DLD1 (cell line): ENCODE measurements around the gene YTHDF1.

Experiments
- in situ Hi-C: cut with HindIII; loops from 2 replicates; pipeline ENCODE4 v1.10.0; 2017; ENCODE audit warnings: low sequenced_read_pairs

The YTHDF1 gene

GRCh38 chr20:63186528-63187316 lies 29.2 kb downstream of the YTHDF1 start:
- in situ Hi-C loops = no loop called here

DNA sequence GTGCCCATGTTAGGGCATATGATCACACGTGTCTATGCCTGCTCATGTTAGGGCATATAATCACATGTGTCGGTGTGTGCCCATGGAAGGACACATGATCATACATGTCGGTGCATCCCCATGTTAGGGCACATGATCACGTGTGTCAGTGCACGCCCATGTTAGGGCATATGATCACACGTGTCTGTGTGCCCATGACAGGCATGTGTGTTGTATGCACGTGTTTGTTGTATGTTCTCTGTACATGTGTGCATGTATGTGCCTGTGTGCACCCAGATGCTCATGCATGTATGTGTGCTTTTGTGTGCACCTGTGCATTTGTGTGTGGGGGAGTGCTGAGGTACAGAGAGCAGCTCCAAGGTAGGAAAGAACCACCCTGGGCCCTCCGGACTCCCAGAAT lies 29.8 kb downstream of the YTHDF1 start:
- in situ Hi-C loops = no loop called here

GRCh38 chr20:63185215-63185796 lies 30.6 kb downstream of the YTHDF1 start:
- in situ Hi-C loops = no loop called here

- in situ Hi-C loops = no loop called here
These were observed 32.3 kb downstream of the YTHDF1 start for GRCh38 chr20:63183422-63184146.

- in situ Hi-C loops = no loop called here
These were observed 33.0 kb downstream of the YTHDF1 start for GRCh38 chr20:63182946-63183415.

DNA sequence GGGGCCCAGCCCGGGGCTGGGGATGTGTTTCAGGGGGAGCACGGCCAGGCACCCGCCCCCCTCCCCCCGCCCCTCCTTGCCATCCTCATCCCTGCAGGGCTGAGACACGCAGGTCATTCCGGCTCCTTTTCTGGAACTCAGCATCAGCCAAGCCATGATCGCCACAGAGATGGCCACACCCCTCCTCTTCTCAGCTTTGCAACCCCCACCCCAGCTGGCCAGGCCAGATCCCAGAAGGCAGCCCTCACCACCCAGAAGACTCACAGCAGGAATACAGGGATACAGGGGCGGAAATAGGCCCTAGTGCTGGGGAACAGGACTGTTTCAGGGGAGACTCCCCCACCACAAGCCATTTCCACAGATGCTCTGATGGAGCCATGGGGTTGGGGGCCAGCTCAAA lies 33.5 kb downstream of the YTHDF1 start:
- in situ Hi-C loops = no loop called here

DNA sequence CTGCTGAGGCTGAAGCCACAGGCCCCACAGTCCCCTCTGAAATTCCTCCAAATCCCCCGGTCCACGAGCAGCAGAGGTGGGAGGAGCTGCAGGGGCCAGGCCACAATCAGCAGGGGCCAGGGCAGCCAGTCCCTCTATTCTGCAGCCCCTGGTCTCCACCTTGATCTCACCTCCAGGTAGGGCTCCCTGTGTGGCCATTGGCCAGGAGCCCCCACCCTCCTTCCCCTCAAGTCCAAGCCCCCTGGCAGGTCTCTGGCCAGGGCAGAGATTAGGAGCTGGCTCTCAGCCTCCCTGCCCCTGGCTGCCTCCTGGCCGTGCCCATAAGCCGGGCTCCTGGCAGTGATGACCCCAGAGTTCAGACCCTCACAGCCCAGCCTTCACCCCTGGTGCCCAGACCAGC lies 34.7 kb downstream of the YTHDF1 start:
- in situ Hi-C loops = no loop called here

DNA sequence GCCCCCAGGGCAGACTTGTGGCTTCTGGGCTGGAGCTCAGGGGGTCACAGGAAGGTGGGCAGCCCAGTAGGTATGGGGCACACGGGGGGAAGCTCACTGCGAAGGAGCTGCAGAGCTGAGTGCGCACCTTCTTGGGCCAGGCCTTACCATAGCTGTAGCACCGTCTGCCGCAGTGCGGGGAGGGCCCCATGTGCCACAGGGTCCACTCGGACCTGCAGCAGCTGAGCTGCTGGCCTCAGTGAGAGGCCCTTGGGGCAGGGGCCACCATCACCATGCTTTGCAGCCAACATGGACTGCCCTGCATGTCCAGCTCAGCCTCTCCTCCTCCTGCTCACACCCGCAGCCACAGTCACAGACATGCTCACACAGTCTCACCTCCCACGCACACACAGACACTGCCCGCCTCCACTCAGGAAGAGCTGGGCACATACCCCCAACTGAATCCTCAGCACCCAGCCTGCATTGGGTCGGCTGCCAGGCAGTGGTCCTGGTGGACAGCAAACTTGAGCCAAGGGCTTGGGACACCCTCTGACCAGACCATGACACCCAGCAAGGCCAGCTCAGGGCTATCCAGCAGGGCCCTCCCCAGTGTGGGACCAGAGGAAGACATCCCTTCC lies 35.3 kb downstream of the YTHDF1 start:
- in situ Hi-C loops = no loop called here

- in situ Hi-C loops = no loop called here
These were observed 36.0 kb downstream of the YTHDF1 start for GRCh38 chr20:63179687-63180568.

DNA sequence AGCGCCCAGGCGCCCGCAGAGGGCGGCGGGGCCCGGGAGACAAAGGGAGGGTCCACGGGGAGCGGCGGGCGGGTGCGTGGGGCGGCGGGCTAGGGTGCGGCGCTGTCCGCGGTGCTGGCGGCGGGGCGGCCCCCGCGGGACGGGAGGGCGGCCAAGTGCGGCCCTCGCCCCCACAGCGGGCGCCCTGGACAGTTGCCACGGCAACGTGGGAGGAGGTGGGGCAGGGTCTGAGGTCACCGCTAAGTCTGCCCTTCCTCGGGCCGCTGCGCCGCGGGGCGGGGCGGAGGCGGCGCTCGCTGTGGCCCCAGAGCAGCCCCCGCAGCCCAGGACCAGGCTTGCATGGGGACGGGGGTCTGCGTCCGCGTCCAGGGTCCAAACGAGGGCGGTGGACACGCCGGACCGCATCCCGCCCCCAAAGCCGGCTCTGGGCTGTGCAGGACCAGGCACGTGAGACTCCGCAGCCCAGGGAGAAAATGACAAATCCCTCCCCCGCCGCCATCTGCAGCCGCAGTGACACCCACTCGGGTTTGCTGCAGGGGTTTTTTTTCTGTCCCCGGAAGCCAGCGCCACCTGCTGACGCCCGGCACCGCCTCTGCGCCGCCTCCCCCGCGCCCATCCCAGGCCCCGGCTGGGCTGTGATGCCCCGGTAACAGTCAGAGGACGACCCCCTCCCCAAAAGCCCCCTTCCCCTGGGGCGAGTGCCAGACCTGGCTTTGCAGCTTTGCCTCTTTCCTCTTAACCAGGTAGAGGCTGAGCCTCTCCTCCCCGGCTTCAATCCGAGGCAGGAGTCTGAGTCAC lies 36.8 kb downstream of the YTHDF1 start:
- in situ Hi-C loops = no loop called here

GRCh38 chr20:63178446-63178820 lies 37.5 kb downstream of the YTHDF1 start:
- in situ Hi-C loops = no loop called here

DNA sequence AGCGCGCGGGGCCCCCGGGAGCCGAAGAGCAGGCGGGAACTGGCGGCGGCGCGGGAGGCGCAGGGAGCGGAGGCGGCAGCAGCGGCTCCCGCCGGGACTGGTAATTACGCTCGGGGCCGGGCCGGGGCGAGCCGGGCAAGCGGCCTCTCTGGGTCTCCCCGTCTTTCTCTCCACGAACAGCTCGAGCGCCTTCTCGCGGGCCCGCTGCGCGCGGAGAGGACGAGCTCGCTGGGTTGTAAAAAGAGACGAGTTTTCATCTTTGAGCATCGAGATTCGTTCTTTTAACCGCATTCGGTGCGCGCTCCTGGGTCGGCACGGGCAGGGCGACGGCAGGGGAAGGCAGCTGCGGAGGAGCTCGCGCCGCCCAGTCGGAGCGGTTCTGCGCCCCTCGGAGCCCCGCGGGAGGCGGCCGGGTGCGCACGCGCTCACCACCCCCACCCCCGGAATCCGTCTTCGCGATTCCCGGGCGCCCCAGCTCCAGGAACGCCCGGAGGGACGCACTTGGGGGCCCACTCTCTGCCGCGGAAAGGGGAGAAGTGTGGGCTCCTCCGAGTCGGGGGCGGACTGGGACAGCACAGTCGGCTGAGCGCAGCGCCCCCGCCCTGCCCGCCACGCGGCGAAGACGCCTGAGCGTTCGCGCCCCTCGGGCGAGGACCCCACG lies 38.0 kb downstream of the YTHDF1 start:
- in situ Hi-C loops = no loop called here

DNA sequence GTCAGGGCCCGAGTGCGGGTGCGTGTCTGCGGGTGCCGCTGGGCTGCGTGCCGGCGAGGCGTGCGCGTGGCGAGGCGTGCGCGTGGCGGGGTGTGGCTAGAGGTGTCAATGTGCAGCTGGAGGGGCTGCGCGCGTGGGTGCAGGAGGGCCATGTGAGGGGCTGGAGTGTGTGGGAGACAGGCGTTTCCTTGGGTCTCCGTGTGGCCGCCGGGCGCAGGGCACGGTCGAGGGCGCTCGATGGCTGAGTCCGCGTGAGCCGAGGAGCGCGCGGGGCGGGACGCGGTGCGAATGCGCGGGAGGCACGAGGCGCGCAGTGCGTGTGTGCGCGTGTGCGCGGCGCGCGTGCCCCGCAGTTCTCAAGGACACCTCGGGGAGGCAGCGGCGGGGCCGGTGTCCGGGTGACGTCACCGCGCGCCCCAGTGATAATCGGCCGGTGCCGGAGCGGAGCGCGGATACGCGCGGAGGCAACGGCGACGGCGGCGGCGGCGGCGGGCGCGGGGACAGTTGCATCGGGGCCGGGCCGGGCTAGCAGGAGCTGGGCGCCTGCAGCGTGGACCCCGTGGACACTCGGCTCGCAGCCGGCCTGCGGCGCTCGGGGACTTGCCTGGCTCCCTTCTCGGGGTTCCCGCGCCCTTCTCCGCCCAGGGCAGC lies 38.7 kb downstream of the YTHDF1 start:
- in situ Hi-C loops = no loop called here

GRCh38 chr20:63176427-63177133 lies 39.4 kb downstream of the YTHDF1 start:
- in situ Hi-C loops = no loop called here

DNA sequence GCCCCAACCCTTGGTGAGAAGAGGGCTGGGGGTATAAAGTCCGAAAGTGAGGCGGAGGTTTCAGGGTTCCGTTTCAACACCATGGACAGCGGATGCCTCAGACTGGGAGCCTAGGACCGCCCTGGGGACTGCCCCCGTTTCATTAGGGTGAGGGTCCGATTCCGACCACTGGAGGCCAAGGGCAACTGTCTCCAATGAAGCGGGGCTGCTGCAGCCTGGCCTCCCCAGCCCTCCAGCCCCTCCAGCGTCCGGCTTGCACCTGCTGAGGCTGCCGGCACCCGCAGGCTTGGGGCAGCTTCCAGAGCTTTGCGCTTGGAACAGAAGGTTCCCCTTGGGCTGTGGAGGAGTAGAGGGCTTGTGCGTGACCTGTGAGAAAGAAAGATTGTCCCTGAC lies 39.9 kb downstream of the YTHDF1 start:
- in situ Hi-C loops = no loop called here

- in situ Hi-C loops = no loop called here
These were observed 40.7 kb downstream of the YTHDF1 start for GRCh38 chr20:63175038-63175895.
